OCI-M1 (cell line): ENCODE results near the gene SLC12A7.

Source experiments
- DNase-seq: peaks from one replicate; lab custom pipeline; 2025; lab: John Stamatoyannopoulos, UW

SLC12A7 gene

GRCh38 chr5:1018596-1018995, 93.3 kb downstream of the SLC12A7 start:
- no peak for DNase-seq

GRCh38 chr5:1017691-1018455, 94.0 kb downstream of the SLC12A7 start:
- DNase-seq: no peak

GRCh38 chr5:1017056-1017455, 94.8 kb downstream of the SLC12A7 start:
- DNase-seq: no peak

GRCh38 chr5:1016476-1016875, 95.4 kb downstream of the SLC12A7 start:
- no peak for DNase-seq

- DNase-seq: no peak
Measured at GRCh38 chr5:1016036-1016435, 95.8 kb downstream of the SLC12A7 start.

- DNase-seq: no peak
Measured at GRCh38 chr5:1015507-1015906, 96.4 kb downstream of the SLC12A7 start.

- DNase-seq: no peak
Measured at GRCh38 chr5:1014781-1015221, 97.1 kb downstream of the SLC12A7 start.

GRCh38 chr5:1014346-1014745, 97.5 kb downstream of the SLC12A7 start:
- DNase-seq: no peak

- DNase-seq: no peak
Measured at GRCh38 chr5:1013948-1014301, 97.9 kb downstream of the SLC12A7 start.

- DNase-seq: no peak
Measured at GRCh38 chr5:1013238-1013947, 98.5 kb downstream of the SLC12A7 start.

- DNase-seq: no peak
Measured at GRCh38 chr5:1012900-1013237, 99.0 kb downstream of the SLC12A7 start.

GRCh38 chr5:1012313-1012841, 99.5 kb downstream of the SLC12A7 start:
- DNase-seq: no peak

GRCh38 chr5:1011741-1012312, 100.0 kb downstream of the SLC12A7 start:
- no peak for DNase-seq

- DNase-seq: peak; percentile 63
Measured at GRCh38 chr5:1011226-1011631, 100.6 kb downstream of the SLC12A7 start.

GRCh38 chr5:1010641-1011046, 101.2 kb downstream of the SLC12A7 start:
- DNase-seq: no peak

- peak; percentile 80 for DNase-seq
Measured at GRCh38 chr5:1010181-1010510, 101.7 kb downstream of the SLC12A7 start.

GRCh38 chr5:1009359-1010180, 102.3 kb downstream of the SLC12A7 start:
- DNase-seq: no peak

- DNase-seq: peak; percentile 55
Measured at GRCh38 chr5:1008451-1009358, 103.2 kb downstream of the SLC12A7 start, which contains the start of gene NKD2. Gene NKD2 (plus strand): TSS chr5:1008802. CDS start chr5:1009058, 256 bp downstream.

- peak; percentile 11 for DNase-seq
Measured at GRCh38 chr5:1007681-1008450, 104.0 kb downstream of the SLC12A7 start.

GRCh38 chr5:1007221-1007680, 104.6 kb downstream of the SLC12A7 start:
- no peak for DNase-seq
